Measurements from ENCODE around the gene TRIP13. TPM values are rescaled to one million over a fixed set of nuclear protein-coding genes. Genes with fewer than 3 reads are reported as not detected.

Gene TRIP13
- total and polyA plus RNA-seq, 2 of the 4 experiments (the other 2 are of a cell fraction) = 17.1 to 35.5 TPM

GRCh38 chr5:900781-901180, 8.1 kb downstream of the TRIP13 start:
- POLR2A ChIA-PET (ENCODE audit: unreplicated experiment) = no interaction called here
- in situ Hi-C loops (cut with MboI; ENCODE audit: low sequenced_read_pairs) = loop anchor here (5.0 kb wide), 1 partner anchor 228 kb away; no protein-coding TSS in a partner anchor

More at GRCh38 chr5:900781-901180, 8.1 kb downstream of the TRIP13 start:
- no peak overlapping the region for H2BK5ac ChIP-seq (ENCODE audit: low read depth, low read length, poor library complexity, severe bottlenecking)
- H2BK15ac ChIP-seq (ENCODE audit: low read depth, low read length) = no peak overlapping the region
- H3K9me3 ChIP-seq (ENCODE audit: control insufficient read depth, insufficient read depth, low read length) = no peaks in the 10 kb centered on the region
- CTCF ChIA-PET = interaction anchor here (0.5 kb wide), 1 partner anchor 253 kb away, joined by 4 read pairs; no protein-coding TSS in a partner anchor
- H2BK120ac ChIP-seq (ENCODE audit: low read depth, low read length) = no peak overlapping the region
- H2BK20ac ChIP-seq (ENCODE audit: low read depth, low read length) = no peak overlapping the region
- peaks cover 2 to 5% of the 10 kb centered on the region in 2 experiments; a peak in 2 of 4 replicates for H3K79me1 ChIP-seq (ENCODE audit: low read depth in 1 of 2, low read length in 2 of 2)
- no peak overlapping the region for H3K56ac ChIP-seq (ENCODE audit: extremely low read depth, insufficient read depth, low read length)
- H3K27ac ChIP-seq (ENCODE audit: insufficient read depth, low read length) = no peak overlapping the region
- H3K23ac ChIP-seq (ENCODE audit: low read depth, low read length) = no peak overlapping the region
- no peak overlapping the region for H2AK9ac ChIP-seq (replicated peaks; ENCODE audit: low read depth, low read length, poor library complexity)
- ATAC-seq (ENCODE audit: low read depth) = peak; percentile 61
- H3K9ac ChIP-seq (ENCODE audit: low read depth, low read length) = no peak overlapping the region
- no peaks in the 10 kb centered on the region for H3K27me3 ChIP-seq (ENCODE audit: control insufficient read depth, insufficient read depth, low read length)
- no peak overlapping the region for H2AK5ac ChIP-seq (ENCODE audit: low read depth, low read length)
- no peak overlapping the region for H4K8ac ChIP-seq (ENCODE audit: low read depth in 2 of 2, low read length in 2 of 2)
- H3K18ac ChIP-seq (ENCODE audit: low read depth, low read length) = no peak overlapping the region
- H2AFZ ChIP-seq (replicated peaks; ENCODE audit: low read length, poor library complexity) = no peak overlapping the region
- no CpG with 5 or more reads among the region's 4 CpGs for WGBS, 2 experiments (ENCODE audit: extremely low coverage in 2 of 2, insufficient read length in 1 of 2)
- H3K4me3 ChIP-seq (ENCODE audit: insufficient read depth, low read depth, low read length) = no peak overlapping the region
- no TSS peak for BruUV-seq (replicated peaks)
- dilution Hi-C loops (cut with HindIII; ENCODE audit: low sequenced_read_pairs, unreplicated experiment) = no loop called here
- intact Hi-C loops (cut with micrococcal nuclease) = loop anchor here (10.0 kb wide), 2 partner anchors 426 to 586 kb away; no protein-coding TSS in a partner anchor
- no peak overlapping the region for H3K4me2 ChIP-seq (ENCODE audit: low read depth, low read length)
- no peaks in the 10 kb centered on the region for H3K4me1 ChIP-seq (ENCODE audit: control insufficient read depth, insufficient read depth, low read length)
- no peak overlapping the region for H4K5ac ChIP-seq (ENCODE audit: low read depth, low read length)
- H4K20me1 ChIP-seq (ENCODE audit: insufficient read depth, low read length) = no peaks in the 10 kb centered on the region
- H4K91ac ChIP-seq (ENCODE audit: insufficient read depth, low read depth, low read length) = no peak overlapping the region
- no peak for DNase-seq
- H3K4ac ChIP-seq (ENCODE audit: low read depth, low read length) = no peak overlapping the region
- H3K14ac ChIP-seq (replicated peaks; ENCODE audit: low read depth, low read length) = no peak overlapping the region
- TF ChIP-seq RCOR1 (IDR thresholded peaks at IDR 0.05; ENCODE audit: insufficient replicate concordance, low read length) (no peak), SMC3 (IDR thresholded peaks at IDR 0.05; ENCODE audit: low read depth, low read length) (no peak), NFE2L2 (IDR thresholded peaks at IDR 0.05; ENCODE audit: low read depth, low read length) (0 out of 2 replicates have a peak, but pooled peaks have one; percentile 5), CEBPB (IDR thresholded peaks at IDR 0.05; ENCODE audit: low read depth, low read length) (no peak), MXI1 (IDR thresholded peaks at IDR 0.05; ENCODE audit: borderline replicate concordance, low read depth, low read length) (no peak), FOS (IDR thresholded peaks at IDR 0.05; ENCODE audit: low read depth, low read length) (no peak)
- TF ChIP-seq, protein P1, sequence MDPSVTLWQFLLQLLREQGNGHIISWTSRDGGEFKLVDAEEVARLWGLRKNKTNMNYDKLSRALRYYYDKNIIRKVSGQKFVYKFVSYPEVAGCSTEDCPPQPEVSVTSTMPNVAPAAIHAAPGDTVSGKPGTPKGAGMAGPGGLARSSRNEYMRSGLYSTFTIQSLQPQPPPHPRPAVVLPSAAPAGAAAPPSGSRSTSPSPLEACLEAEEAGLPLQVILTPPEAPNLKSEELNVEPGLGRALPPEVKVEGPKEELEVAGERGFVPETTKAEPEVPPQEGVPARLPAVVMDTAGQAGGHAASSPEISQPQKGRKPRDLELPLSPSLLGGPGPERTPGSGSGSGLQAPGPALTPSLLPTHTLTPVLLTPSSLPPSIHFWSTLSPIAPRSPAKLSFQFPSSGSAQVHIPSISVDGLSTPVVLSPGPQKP (IDR thresholded peaks at IDR 0.05; ENCODE audit: borderline replicate concordance, low read depth, low read length) = no peak
- TF ChIP-seq, protein P2, sequence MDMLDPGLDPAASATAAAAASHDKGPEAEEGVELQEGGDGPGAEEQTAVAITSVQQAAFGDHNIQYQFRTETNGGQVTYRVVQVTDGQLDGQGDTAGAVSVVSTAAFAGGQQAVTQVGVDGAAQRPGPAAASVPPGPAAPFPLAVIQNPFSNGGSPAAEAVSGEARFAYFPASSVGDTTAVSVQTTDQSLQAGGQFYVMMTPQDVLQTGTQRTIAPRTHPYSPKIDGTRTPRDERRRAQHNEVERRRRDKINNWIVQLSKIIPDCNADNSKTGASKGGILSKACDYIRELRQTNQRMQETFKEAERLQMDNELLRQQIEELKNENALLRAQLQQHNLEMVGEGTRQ (IDR thresholded peaks at IDR 0.05; ENCODE audit: low read depth, low read length) = no peak
- H3K36me3 ChIP-seq (ENCODE audit: control insufficient read depth, insufficient read depth, low read length) = peaks cover 8% of the 10 kb centered on the region
- H3K9me1 ChIP-seq (ENCODE audit: insufficient read depth, low read length) = no peaks in the 10 kb centered on the region

All from IMR-90 (cell line).